GM18861 (cell line): ENCODE data around the gene FOXM1.
A peak's percentile ranks its signal among the peaks of the same experiment; 100 is the strongest.

Experiments
- ATAC-seq: cut with Tn5 transposase; IDR thresholded peaks from one replicate; pipeline ENCODE4 v1.9.1; 2021; ENCODE audit not compliant: unreplicated experiment

Gene FOXM1

DNA sequence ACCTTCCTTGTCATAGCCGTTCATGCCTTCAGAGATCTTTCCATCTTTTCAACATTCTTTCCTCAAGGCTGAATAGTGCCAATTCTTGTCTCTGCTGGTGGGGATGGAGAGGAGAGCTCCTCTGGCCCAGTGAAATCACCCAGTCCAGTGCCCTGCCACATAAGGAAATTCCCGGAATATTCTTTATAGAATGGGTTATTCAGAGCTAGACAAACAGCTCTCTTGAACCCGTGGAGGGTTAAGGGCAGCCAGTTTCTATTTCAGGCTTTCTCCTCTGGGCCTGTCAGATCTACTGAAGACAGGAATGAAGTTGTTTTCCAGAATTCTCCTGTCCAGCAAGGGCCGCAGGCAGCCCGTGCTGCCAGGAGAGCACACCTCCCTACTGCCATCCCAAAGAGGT is 34.0 kb downstream of the FOXM1 start:
- ATAC-seq = no peak

DNA sequence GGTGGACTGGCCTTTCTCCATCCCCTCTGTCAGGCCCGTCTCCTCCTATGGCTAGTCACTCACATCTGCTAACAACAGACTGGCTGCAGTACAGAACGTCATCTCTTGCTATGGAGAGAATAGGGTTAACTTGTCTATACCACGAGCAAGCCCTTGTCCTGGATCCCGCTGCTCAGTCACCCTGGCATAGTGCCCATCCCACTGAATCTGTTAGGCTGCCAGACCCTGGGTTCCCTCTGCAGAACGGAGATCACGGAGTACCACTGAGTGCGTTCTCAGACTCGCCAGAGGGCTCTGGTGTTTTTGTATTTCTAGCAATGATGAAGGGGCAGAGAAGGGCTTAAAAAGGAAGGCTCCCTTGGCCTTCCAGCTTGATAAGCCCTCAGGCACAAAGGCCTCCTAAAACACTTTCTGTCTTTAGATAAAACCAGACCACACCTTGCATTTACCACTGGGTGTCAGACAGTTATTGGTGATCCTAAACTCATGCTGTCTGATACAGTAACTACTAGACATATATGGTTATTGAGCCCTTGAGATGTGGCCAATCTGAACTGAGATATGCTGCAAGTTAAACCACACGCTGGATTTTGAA is 35.8 kb downstream of the FOXM1 start:
- ATAC-seq = no peak

DNA sequence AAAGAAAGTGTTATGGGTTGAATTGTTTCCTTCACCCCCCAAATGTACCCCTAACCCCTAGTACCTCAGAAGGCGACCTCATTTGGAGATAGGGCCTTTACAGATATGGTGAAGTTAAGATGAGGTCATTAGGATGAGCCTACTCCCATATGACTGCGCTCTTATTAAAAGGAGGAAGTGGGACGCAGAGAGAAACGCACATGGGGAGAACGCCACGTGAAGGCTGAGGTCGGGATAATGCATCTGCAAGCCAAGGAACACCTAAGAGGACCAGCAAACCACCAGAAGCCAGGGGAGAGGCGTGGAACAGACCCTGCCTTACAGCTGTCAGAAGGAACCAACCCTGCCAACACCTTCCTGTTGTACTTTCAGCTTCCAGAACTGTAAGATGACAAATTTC is 40.4 kb downstream of the FOXM1 start:
- ATAC-seq = no peak

DNA sequence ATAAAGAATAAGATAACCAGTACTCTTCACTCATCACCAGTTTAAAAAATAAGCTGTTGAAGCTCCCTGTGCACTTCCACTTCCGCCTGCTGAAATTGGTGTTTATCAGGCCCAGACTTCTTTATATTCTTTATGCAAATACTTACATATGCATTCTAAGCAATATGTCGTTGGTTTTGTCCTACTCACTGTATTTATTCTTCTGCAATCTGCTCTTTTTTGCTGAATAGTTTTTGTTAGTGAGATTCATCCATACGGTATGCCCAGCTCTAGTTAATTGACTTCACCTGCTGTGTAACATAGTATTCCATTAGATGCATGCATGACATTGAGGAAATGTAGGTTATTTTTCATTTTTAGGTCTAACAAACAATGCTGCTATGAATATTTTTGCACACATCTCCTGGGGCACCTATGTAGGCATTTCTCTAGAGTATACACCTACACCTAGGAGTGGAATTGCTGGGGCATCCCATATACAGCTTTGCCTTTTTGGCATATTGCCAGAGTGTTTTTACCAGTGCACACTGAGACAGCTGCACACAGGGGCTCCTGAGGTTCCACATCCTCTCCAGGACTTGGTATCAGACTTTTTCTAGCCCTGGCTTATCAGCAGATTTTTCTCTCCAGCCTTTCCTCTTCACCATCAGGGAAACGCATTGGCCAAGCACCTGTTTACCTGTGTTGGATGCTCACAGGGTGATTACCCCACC is 41.1 kb downstream of the FOXM1 start:
- ATAC-seq = no peak

DNA sequence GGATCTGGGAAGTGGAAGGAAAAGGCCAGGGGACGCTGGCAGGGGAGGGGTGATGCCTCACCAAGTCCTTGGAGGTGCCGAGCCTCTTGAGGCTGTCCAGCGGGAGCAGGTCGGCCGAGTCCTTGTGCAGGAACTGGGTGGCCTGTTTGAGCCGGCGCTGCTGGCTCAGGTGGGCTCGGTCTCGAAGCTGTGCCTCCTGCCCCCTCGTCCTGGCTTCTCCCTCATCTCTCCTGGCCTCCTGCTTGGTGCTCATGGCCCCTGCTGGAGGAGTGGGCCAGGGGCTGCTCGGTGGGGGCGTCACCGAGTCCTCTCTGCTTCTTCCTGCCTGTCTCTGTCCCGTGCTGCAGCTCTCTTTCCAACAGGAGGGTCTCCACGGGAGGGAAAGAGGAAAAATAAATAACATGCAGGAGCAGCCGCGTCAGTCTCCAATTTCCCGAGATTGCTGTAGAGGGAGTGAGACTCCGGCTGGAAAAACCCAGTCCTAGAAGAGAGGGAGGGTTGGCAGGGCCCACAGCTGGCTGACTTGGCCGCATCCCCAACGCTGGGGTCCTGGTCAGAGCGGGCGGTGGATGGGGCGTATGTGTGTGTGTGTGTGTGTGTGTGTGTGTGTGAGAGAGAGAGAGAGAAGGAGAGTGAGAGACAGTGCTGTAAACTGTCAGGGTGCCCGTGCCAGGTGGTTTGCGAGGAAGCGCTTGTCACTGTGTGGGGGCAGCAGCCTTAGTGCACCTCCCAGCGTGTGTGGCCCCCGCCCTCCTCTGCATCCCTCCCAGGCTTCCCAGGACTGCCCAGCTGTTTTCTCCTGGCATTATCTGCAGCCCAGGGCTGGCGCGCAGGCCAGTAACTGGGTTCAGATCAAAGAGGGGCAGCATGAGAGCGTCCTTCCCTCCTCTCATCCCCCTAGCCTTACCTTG is 42.1 kb downstream of the FOXM1 start, which contains the start of gene NRIP2:
NRIP2 (minus strand) TSS at position 455 of the 911 bp plus-strand sequence; CDS start at position 403, 52 bp downstream.
- no peak for ATAC-seq

DNA sequence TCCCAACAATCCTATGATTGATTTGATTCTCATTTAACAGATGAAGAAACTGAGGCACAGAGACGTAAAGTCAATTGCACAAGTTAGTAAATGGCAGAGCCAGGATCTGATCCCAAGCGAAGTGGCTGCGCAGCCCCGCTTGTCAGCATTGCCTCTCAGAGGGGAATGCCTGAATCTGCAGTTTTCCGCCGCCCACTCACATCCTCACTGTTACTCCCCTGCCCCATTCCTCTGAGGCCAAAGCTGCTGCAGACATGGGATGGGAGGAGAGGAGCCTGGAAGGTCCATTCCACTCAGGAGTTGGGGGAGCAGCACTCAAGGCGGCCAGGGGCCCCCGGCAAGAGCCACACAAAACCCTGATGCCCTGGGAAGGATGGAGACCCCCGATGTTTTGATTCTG is 43.2 kb downstream of the FOXM1 start:
- ATAC-seq = no peak

DNA sequence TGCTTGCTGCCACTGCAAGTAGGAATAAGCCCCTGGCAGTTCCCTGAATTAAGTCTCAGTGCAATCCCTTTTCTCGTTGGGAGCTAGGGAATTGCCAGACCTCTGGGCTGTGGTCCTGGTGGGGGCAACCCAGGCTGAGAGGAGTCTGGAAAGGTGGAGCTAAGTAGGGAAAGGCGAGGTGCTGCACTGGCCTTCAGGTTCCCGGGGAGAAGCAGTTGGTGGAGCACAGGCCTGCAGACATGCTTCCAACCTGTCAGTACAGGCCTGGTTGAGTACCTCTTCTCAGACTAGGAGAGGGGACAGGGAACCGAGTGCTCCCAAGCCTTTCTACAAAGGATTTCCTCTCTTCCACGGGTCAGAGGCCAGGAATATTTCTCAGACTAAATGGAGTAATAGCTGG is 43.6 kb downstream of the FOXM1 start:
- no peak for ATAC-seq

DNA sequence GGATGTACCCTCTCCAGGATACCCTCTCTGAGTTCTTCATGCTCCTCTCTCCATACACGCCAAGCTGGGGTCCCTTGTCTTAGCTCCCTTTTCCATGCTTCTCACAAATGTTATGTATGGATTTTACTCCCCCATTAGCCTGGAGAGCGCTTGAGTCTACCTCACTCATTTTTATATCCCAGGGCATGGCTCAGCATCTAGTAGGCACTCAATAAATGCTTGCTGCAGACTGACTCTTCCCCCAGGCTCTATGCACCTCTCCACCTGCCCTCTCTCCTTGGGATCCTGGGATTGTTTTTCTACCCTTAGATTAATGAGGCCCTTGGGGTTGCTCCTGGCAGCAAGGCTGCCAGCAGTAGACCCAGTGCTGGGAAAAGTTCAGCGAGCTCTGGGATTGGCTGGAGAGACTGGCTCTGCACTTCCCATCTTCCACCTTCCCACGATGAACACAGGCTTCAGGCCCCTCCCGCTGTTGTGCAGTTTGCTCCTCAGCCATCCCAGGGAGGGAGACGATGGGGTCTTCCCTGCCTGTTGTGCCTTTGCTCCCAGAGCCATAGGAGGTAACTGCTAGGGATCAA is 44.3 kb downstream of the FOXM1 start:
- no peak for ATAC-seq

DNA sequence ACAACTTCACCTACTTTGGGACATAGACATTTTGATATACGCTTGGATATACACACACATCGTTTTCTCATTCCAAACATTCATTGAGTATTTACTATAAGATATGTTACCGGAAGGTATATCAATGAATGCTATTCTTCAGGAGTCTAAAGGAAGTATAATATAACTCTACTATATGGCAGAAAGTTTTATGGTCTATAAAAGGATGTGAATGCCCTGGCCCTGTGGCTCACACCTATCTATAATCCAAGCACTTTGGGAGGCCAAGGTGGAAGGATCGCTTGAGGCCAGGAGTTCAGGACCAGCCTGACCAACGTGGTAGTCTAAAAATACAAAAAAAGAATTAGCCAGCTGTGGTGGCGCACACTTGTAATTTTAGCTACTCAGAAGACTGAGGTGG is 47.7 kb downstream of the FOXM1 start:
- no peak for ATAC-seq

DNA sequence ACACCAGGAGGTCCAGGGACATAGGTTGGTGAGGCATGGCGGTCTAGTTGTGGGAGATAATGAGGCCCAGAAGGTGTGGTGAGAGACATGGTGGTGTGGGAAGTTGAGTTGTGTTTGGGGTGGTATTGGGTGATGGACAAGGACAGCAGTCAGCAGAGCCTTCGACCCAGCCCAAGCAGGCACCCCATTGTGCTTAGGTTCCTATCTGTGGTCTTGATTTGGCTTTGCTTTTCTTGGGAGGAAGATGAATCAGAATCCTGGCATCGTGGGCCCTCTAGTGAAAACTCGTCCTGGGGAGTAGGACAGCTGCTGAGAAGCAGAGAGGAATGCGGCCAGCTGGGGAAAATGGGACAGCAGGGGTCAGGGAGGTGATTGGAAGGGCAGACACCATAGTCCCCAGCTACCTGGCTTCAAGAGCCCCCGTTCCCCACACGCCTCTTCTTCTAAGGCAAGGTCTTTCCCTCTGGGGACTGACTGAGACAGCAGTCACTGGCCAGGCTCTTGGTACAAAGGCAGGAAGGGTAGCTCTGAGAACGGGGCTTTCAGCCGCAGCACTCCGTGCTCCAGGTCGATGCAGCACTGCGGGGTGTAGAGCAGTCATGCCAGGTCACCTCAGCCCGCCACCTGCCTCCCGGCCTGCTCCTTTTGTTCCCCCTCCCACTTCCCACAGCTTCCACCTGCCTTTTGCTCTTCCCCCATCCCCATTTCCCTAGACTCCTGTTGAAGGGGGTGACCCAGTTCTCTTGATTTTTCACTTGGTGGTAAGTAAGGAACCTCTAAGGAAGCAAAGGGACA is 50.1 kb downstream of the FOXM1 start:
- ATAC-seq = no peak

DNA sequence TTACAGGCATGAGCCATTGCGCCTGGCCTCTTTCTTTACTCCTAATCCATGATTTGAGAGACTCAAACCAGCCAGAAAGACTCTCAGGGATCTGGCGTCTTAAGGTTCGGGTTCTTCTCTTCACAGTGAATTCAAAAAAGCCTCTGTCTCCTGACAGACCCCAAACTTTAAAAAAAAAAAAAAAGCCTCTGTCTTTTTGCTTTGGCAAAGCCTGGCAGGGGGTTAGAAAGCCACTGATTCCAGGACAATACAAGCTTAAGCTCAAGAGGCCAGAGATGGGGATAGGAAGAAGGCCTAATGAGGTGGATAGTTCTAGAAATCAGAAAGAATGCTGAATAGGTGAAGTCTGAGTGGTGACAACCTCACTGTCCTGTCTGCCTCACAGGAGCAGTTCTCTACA is 50.9 kb downstream of the FOXM1 start:
- no peak for ATAC-seq

DNA sequence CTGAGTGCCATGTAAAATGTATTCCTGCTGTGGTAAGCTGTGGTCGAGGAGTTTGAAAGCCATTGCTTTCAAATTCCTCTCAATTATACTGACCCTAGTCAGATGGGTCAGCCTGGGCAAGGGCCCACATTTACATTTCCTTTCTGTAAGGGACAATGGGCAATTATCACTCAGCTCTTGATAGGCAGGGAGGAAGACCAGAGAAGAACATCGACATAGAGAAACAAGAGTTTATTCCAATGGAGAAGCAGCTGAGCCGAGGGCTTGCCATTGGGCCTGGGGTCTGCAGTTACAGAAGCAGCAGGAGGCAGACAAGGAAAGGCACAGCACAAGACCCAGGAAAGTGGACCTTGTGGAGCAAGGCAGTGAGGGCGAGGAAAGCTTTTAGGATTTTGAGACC is 51.8 kb downstream of the FOXM1 start:
- no peak for ATAC-seq

DNA sequence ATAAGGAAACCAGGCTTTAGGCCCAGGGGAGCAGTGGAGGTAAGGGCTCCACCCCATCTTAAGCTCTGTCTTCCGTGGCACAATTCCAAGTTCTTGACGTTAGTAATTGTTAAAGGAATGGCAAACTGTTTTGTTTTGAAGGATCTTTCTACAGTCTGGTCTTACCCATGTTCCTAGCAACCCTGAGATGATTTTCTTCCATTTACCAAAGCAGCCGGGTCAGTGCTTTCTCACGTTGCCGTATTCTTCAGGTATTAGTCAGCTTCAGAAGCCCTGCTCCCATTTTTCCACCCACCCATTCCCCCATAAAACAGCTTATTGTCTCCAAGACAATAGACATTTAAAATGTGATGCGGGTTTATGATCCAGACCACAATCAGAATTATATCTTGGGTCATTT is 52.4 kb downstream of the FOXM1 start:
- no peak for ATAC-seq

DNA sequence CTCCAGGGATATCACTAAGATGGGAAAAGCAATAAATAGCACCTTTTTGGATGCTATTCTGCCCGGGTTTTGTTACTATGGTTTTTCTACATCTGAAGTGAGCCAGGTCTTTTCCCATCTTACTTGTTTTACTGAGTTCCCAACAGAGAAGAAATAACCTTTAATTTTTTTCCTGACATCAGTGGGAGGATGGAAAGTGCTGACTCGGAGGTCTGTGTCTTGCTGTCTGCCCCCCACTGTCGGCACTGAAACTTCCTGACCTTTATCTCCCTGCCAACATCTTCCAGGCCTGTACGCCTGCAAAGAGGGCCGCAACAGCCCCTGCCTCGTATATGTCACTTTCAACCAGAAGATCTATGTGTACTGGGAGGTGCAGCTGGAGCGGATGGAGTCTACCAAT is 53.5 kb downstream of the FOXM1 start:
- ATAC-seq = no peak

DNA sequence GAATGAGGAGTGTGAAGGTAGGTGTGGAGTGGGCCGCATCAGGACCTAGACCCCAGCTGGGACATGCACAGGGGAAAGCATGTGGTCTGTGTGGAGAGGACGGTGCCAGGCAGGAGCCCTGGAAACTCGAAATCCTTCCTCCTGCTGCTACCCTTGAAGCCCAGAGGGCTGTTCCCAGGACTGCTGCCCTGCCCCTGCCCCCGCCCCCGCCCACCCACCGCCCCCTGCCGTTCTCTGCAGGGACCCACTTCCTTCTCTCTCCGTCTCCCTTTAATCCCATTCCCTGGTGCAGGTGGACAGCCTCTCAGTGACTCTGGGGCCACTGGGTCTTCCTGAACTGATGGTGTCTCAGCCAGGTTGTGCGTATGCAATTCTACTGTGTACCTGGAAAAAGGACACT is 56.5 kb downstream of the FOXM1 start:
- no peak for ATAC-seq

DNA sequence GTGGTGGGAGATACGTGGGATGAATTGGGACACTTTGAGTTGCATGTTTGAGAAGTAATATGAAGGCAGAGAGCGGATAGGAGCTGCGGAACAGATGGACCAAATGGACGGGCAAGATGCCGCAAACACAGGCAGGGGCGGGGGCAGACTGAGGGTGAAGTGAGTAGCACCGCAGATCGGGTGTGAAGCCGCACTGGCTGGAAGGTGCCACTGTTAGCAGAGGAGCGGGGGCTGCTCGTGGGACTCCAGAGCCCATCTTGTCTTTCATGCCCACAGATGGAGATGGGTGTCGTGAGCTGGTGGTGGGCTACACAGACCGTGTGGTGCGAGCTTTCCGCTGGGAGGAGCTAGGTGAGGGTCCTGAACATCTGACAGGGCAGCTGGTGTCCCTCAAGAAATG is 57.2 kb downstream of the FOXM1 start:
- ATAC-seq = no peak

DNA sequence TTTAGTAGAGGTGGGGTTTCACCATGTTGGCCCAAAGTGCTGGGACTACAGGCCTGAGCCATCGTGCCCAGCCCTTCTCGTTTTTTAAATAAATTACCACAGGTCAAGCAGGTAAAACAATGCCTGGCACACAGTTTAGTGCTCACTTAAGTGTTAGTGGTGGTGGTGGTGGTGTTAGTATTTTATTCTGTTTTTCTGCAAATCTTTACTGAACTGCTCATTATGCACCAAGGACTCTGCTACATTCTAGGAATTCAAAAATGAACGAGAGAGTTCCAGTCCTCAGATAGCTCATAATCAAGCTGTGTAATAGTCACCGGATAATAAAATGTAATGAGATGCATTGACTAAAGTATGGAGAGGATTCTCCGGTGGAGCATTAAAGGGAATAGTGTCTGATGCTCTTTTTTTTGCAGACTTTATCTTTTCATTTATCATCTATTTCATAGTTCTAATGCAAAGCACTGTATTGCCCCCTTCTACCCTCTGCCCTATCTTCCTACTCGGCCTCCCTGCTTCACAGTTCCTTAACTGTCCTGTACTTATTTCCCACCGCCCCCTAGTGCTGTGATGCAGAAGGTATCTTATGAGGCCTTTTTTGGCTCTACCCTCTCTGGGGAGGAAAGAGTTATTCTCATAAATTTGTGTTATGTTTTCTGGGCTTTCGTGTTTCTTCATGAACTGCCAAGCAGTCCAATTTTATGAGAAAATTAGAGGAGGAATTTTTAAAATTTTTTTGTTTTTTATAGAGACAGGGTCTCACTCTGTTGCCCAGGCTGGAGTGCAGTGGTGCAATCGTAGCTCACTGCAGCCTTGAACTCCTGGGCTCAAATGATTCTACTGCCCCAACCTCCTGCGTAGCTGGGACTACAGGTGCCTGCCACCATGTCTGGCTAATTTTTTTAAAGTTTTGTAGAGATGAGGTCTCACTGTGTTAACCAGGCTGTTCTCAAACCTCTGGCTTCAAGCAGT is 63.5 kb downstream of the FOXM1 start:
- ATAC-seq = peak; percentile 34

DNA sequence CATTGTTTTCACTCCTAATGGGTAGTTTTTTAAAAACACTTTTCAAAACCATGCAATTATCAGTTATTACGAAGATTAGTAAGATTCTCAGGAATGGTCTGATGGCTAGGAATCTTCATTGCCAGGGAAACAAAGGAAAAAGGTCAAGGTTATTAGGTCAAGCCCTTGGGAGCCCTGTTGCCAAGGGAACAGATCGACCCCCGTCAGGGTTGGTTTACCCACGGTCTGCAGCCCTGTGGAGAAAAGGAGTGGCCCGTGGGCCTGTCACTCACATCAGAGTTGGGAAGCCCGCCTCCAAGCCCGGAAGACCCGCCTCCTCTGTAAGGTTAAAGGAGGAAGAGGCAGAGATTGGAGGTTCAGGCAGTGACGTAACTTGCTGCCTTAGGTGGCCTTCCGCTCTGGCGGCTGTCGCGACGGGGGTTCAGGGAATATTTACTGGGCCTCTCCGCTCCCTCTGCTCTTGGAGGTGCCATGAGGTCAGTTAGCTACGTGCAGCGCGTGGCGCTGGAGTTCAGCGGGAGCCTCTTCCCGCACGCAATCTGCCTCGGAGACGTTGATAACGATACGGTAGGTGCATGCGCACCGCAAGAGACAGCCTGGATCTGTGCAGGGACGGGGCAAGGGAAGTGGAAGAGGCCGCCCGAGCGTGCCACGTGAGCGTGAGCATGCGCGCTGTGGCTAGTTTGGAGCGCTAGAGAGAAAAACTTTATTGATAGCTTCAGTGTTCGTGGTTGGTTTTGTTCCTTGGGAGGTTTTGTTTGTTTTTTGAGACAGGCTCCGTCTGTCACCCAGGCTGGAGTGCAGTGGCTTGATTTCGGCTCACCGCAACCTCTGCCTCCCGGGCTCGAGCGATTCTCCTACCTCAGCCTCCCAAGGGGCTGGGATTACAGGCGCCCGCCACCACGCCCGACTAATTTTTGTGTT is 64.4 kb downstream of the FOXM1 start, which contains the start of gene ITFG2:
ITFG2 (plus strand) TSS at position 379 of the 924 bp plus-strand sequence; CDS start at position 472, 93 bp downstream.
- peak; percentile 91 for ATAC-seq
